ENCODE results near the gene PDS5B.

PDS5B gene

DNA sequence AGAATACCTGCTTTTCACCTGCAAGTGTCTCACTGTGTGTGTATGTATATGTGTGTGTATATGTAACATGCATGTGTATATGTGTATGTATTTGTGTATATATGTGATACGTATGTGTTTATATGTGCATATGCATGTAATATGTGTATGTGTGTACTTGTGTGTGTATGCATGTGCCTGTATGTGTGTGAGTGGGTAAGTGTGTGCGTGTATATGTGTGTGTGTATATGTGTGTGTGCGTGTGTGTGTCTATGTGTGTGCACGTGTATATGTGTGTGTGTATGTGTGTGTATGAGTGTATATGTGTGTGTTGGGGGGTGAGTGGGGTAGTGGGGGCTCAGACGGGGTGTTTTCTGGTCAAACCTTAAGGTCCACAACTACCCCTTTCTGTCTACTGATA lies 237.3 kb downstream of the PDS5B start:
- TF ChIP-seq EZH2phosphoT487 (conservative IDR thresholded peaks at IDR 0.05; ENCODE audit: low read length), result no peak
- TF ChIP-seq, protein P1, sequence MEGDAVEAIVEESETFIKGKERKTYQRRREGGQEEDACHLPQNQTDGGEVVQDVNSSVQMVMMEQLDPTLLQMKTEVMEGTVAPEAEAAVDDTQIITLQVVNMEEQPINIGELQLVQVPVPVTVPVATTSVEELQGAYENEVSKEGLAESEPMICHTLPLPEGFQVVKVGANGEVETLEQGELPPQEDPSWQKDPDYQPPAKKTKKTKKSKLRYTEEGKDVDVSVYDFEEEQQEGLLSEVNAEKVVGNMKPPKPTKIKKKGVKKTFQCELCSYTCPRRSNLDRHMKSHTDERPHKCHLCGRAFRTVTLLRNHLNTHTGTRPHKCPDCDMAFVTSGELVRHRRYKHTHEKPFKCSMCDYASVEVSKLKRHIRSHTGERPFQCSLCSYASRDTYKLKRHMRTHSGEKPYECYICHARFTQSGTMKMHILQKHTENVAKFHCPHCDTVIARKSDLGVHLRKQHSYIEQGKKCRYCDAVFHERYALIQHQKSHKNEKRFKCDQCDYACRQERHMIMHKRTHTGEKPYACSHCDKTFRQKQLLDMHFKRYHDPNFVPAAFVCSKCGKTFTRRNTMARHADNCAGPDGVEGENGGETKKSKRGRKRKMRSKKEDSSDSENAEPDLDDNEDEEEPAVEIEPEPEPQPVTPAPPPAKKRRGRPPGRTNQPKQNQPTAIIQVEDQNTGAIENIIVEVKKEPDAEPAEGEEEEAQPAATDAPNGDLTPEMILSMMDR (IDR thresholded peaks at IDR 0.05; ENCODE audit: insufficient read depth, low read length, poor library complexity, severe bottlenecking), result no peak
- H3K9me2 ChIP-seq (replicated peaks; ENCODE audit: insufficient read depth, low read length), result no peaks in the 10 kb centered on the region
- no peaks in the 10 kb centered on the region for H3F3A ChIP-seq (ENCODE audit: insufficient read depth)
- no peaks in the 10 kb centered on the region for H3K27me3 ChIP-seq (ENCODE audit: low read length)
- no peak overlapping the region for H3K27ac ChIP-seq (ENCODE audit: low read depth, low read length)
- H3K9me3 ChIP-seq (ENCODE audit: insufficient read depth, low read length), result no peaks in the 10 kb centered on the region
- H3K9ac ChIP-seq (ENCODE audit: low read length), result no peak overlapping the region
- H3K4me3 ChIP-seq (ENCODE audit: insufficient read depth, low read length, poor library complexity, severe bottlenecking), result no peak overlapping the region
- H4K20me1 ChIP-seq (ENCODE audit: low read depth, low read length), result no peaks in the 10 kb centered on the region
- no peak overlapping the region for H3K4me2 ChIP-seq (ENCODE audit: low read depth, low read length, poor library complexity, severe bottlenecking)
- H3K79me2 ChIP-seq (ENCODE audit: insufficient read depth, low read length), result no peaks in the 10 kb centered on the region
- H2AFZ ChIP-seq (ENCODE audit: low read depth, low read length, severe bottlenecking), result no peak overlapping the region
- H3K36me3 ChIP-seq (ENCODE audit: low read length), result no peaks in the 10 kb centered on the region

DNA sequence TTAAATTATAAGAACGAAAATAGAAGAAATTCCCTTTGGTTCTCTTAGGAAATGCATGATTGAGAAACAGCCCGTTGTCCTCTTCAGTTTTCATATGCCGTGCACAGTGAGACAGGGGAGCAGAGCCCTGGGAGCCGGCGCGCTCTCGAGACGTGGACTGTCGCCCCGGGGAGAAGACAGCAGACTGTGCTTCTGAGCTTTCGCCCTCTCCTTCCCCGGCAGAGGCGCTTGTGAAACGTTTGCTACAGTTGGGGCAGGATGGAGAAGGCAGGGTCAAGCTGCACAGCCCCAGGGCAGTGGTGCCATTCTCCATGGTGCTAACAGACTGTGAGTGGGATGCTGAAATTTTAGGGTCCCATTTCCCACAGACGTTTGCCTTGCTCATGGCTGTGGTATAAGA lies 237.8 kb downstream of the PDS5B start:
- Histone ChIP-seq H3K4me3 (ENCODE audit: insufficient read depth, low read length, poor library complexity, severe bottlenecking) (no peak overlapping the region), H3K36me3 (ENCODE audit: low read length) (no peaks in the 10 kb centered on the region), H3K4me2 (ENCODE audit: low read depth, low read length, poor library complexity, severe bottlenecking) (no peak overlapping the region), H3K9me3 (ENCODE audit: insufficient read depth, low read length) (no peaks in the 10 kb centered on the region), H3K27ac (ENCODE audit: low read depth, low read length) (no peak overlapping the region), H2AFZ (ENCODE audit: low read depth, low read length, severe bottlenecking) (no peak overlapping the region), H3K9ac (ENCODE audit: low read length) (no peak overlapping the region), H3K79me2 (ENCODE audit: insufficient read depth, low read length) (no peaks in the 10 kb centered on the region), H4K20me1 (ENCODE audit: low read depth, low read length) (no peaks in the 10 kb centered on the region), H3K9me2 (replicated peaks; ENCODE audit: insufficient read depth, low read length) (no peaks in the 10 kb centered on the region), H3F3A (ENCODE audit: insufficient read depth) (no peaks in the 10 kb centered on the region), H3K27me3 (ENCODE audit: low read length) (no peaks in the 10 kb centered on the region)
- TF ChIP-seq, protein P1 (IDR thresholded peaks at IDR 0.05; ENCODE audit: insufficient read depth, low read length, poor library complexity, severe bottlenecking), result no peak
- TF ChIP-seq EZH2phosphoT487 (conservative IDR thresholded peaks at IDR 0.05; ENCODE audit: low read length), result no peak

DNA sequence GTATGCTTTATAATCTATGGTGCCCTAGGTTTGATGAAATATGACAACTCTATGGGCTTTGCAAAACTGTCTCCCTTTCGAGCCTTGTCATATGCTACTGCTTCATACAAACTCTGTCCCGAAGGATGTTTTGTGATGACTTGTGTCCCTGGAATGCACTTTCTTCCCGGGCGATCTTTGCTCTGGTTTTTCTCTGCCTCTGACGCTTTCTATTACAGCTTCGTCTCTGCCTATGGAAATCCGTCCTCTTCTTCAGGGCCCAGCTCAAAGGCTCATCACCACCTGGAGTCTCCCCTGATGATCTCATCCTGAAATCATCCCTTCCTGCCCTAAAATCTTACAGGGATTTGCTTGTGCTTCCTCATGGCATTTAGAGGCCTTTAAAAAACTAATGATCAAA lies 238.4 kb downstream of the PDS5B start:
- Histone ChIP-seq H2AFZ (ENCODE audit: low read depth, low read length, severe bottlenecking) (no peak overlapping the region), H3K36me3 (ENCODE audit: low read length) (no peaks in the 10 kb centered on the region), H3K79me2 (ENCODE audit: insufficient read depth, low read length) (no peaks in the 10 kb centered on the region), H3K4me3 (ENCODE audit: insufficient read depth, low read length, poor library complexity, severe bottlenecking) (no peak overlapping the region), H3K27me3 (ENCODE audit: low read length) (no peaks in the 10 kb centered on the region), H3F3A (ENCODE audit: insufficient read depth) (no peaks in the 10 kb centered on the region), H3K9me2 (replicated peaks; ENCODE audit: insufficient read depth, low read length) (no peaks in the 10 kb centered on the region), H4K20me1 (ENCODE audit: low read depth, low read length) (no peaks in the 10 kb centered on the region), H3K27ac (ENCODE audit: low read depth, low read length) (no peak overlapping the region), H3K9ac (ENCODE audit: low read length) (no peak overlapping the region), H3K4me2 (ENCODE audit: low read depth, low read length, poor library complexity, severe bottlenecking) (no peak overlapping the region), H3K9me3 (ENCODE audit: insufficient read depth, low read length) (no peaks in the 10 kb centered on the region)
- TF ChIP-seq, protein P1 (IDR thresholded peaks at IDR 0.05; ENCODE audit: insufficient read depth, low read length, poor library complexity, severe bottlenecking), result no peak
- no peak for TF ChIP-seq EZH2phosphoT487 (conservative IDR thresholded peaks at IDR 0.05; ENCODE audit: low read length)

All from SU-DHL-6 (cell line).